ENCODE results near the gene GBP1. TPM values are rescaled to one million over a fixed set of nuclear protein-coding genes. Genes with fewer than 3 reads are reported as not detected.
A peak's percentile ranks its signal among the peaks of the same experiment; 100 is the strongest.
"Not testable (repeated sequence)": the region's sequence is repeated elsewhere in the genome, so short reads cannot be mapped to it uniquely, and the experiment has no call there.

Gene GBP1
- total RNA-seq, 2 donors from 2014 or later, result 154 to 241 TPM

GRCh38 chr1:89047734-89048133 lies 17.3 kb downstream of the GBP1 start:
- Mint-ChIP-seq H3K27me3 (no peaks in the 10 kb centered on the region), H3K9me3 (peaks cover 3% of the 10 kb centered on the region), H3K36me3 (peaks cover 19% of the 10 kb centered on the region), H3K4me1 (ENCODE audit: low read depth in 2 of 2) (peaks cover 3 to 4% of the 10 kb centered on the region in 2 donors), H3K4me3 (no peak overlapping the region), H3K27ac (peak overlapping the region; percentile 15 to 16)
- DNase-seq (ENCODE audit: low spot score), result no peak
- no peak for ATAC-seq

GRCh38 chr1:89046318-89047183 lies 18.5 kb downstream of the GBP1 start:
- H3K27ac Mint-ChIP-seq; H3K27me3 Mint-ChIP-seq; H3K4me3 Mint-ChIP-seq; DNase-seq (ENCODE audit: low spot score); H3K9me3 Mint-ChIP-seq: not testable (repeated sequence)
- peaks cover 6 to 11% of the 10 kb centered on the region in 2 donors for H3K4me1 Mint-ChIP-seq (ENCODE audit: low read depth in 2 of 2)
- peaks cover 18% of the 10 kb centered on the region for H3K36me3 Mint-ChIP-seq
- peak; percentile 91 to 92 for ATAC-seq

- peaks cover 19 to 25% of the 10 kb centered on the region in 2 donors for H3K4me1 Mint-ChIP-seq (ENCODE audit: low read depth in 2 of 2)
- no peak for ATAC-seq
- peaks cover 6% of the 10 kb centered on the region for H3K9me3 Mint-ChIP-seq
- H3K36me3 Mint-ChIP-seq, result peaks cover 23% of the 10 kb centered on the region
- H3K27me3 Mint-ChIP-seq, result no peaks in the 10 kb centered on the region
- H3K4me3 Mint-ChIP-seq, result no peak overlapping the region
- H3K27ac Mint-ChIP-seq, result no peak overlapping the region
- DNase-seq (ENCODE audit: low spot score), result no peak
These were observed 19.9 kb downstream of the GBP1 start for GRCh38 chr1:89044970-89045721.

- H3K27ac Mint-ChIP-seq, result no peak overlapping the region
- peaks cover 8% of the 10 kb centered on the region for H3K9me3 Mint-ChIP-seq
- H3K27me3 Mint-ChIP-seq, result no peaks in the 10 kb centered on the region
These were observed 21.1 kb downstream of the GBP1 start for GRCh38 chr1:89043940-89044339.

GRCh38 chr1:89042491-89042890 lies 22.5 kb downstream of the GBP1 start:
- Mint-ChIP-seq H3K27me3 (no peaks in the 10 kb centered on the region), H3K4me1 (ENCODE audit: low read depth in 2 of 2) (peaks cover 40 to 45% of the 10 kb centered on the region in 2 donors), H3K36me3 (peaks cover 26% of the 10 kb centered on the region), H3K4me3 (no peak overlapping the region), H3K9me3 (peaks cover 13% of the 10 kb centered on the region), H3K27ac (peak overlapping the region; percentile 24 to 78)
- no peak for DNase-seq (ENCODE audit: low spot score)
- ATAC-seq, result no peak

More at GRCh38 chr1:89043940-89044339, 21.1 kb downstream of the GBP1 start:
- Mint-ChIP-seq H3K4me3 (no peak overlapping the region), H3K4me1 (ENCODE audit: low read depth in 2 of 2) (peaks cover 29 to 37% of the 10 kb centered on the region in 2 donors), H3K36me3 (peaks cover 29% of the 10 kb centered on the region)
- DNase-seq (ENCODE audit: low spot score) (no peak), ATAC-seq (no peak)

- Mint-ChIP-seq H3K4me3 (peak overlapping the region; percentile 86), H3K4me1 (ENCODE audit: low read depth in 2 of 2) (peaks cover 44 to 45% of the 10 kb centered on the region in 2 donors), H3K27me3 (no peaks in the 10 kb centered on the region), H3K27ac (peak overlapping the region; percentile 89 to 99), H3K9me3 (peaks cover 13% of the 10 kb centered on the region), H3K36me3 (peaks cover 26% of the 10 kb centered on the region)
- ATAC-seq (no peak), DNase-seq (ENCODE audit: low spot score) (no peak)
These were observed 23.3 kb downstream of the GBP1 start for GRCh38 chr1:89041721-89042120.

GRCh38 chr1:89041119-89041641 lies 23.8 kb downstream of the GBP1 start:
- H3K4me3 Mint-ChIP-seq, result peak overlapping the region; percentile 86
- ATAC-seq, result peak; percentile 95
- H3K27ac Mint-ChIP-seq, result peak overlapping the region; percentile 89 to 99
- no peaks in the 10 kb centered on the region for H3K27me3 Mint-ChIP-seq
- DNase-seq (ENCODE audit: low spot score), result no peak
- H3K36me3 Mint-ChIP-seq, result peaks cover 26% of the 10 kb centered on the region
- peaks cover 44 to 45% of the 10 kb centered on the region in 2 donors for H3K4me1 Mint-ChIP-seq (ENCODE audit: low read depth in 2 of 2)
- H3K9me3 Mint-ChIP-seq, result peaks cover 13% of the 10 kb centered on the region

- DNase-seq (ENCODE audit: low spot score) (no peak), ATAC-seq (no peak)
- peak overlapping the region; percentile 86 for H3K4me3 Mint-ChIP-seq
- H3K27me3 Mint-ChIP-seq, result no peaks in the 10 kb centered on the region
- H3K27ac Mint-ChIP-seq, result peak overlapping the region; percentile 89 to 99
- peaks cover 13% of the 10 kb centered on the region for H3K9me3 Mint-ChIP-seq
- H3K36me3 Mint-ChIP-seq, result peaks cover 26% of the 10 kb centered on the region
- peaks cover 48 to 50% of the 10 kb centered on the region in 2 donors for H3K4me1 Mint-ChIP-seq (ENCODE audit: low read depth in 2 of 2)
These were observed 24.7 kb downstream of the GBP1 start for GRCh38 chr1:89040315-89040626.

- peaks cover 29% of the 10 kb centered on the region for H3K36me3 Mint-ChIP-seq
- H3K27ac Mint-ChIP-seq, result peak overlapping the region in 1 of 2 donors; percentile 99
- H3K4me1 Mint-ChIP-seq (ENCODE audit: low read depth in 2 of 2), result peaks cover 47 to 52% of the 10 kb centered on the region in 2 donors
- no peaks in the 10 kb centered on the region for H3K27me3 Mint-ChIP-seq
- ATAC-seq (no peak), DNase-seq (ENCODE audit: low spot score) (no peak)
- H3K4me3 Mint-ChIP-seq, result peak overlapping the region; percentile 14
- peaks cover 10% of the 10 kb centered on the region for H3K9me3 Mint-ChIP-seq
These were observed 27.8 kb downstream of the GBP1 start for GRCh38 chr1:89037186-89037585.

- ATAC-seq (peak in 1 of 2 donors; percentile 67), DNase-seq (ENCODE audit: low spot score) (no peak)
- no peak overlapping the region for H3K27ac Mint-ChIP-seq
- peaks cover 42 to 49% of the 10 kb centered on the region in 2 donors for H3K4me1 Mint-ChIP-seq (ENCODE audit: low read depth in 2 of 2)
- H3K4me3 Mint-ChIP-seq, result no peak overlapping the region
- H3K36me3 Mint-ChIP-seq, result peaks cover 41% of the 10 kb centered on the region
- peaks cover 11% of the 10 kb centered on the region for H3K9me3 Mint-ChIP-seq
- H3K27me3 Mint-ChIP-seq, result no peaks in the 10 kb centered on the region
These were observed 29.9 kb downstream of the GBP1 start for GRCh38 chr1:89035080-89035479.

- DNase-seq (ENCODE audit: low spot score); H3K27me3 Mint-ChIP-seq; H3K4me3 Mint-ChIP-seq; H3K9me3 Mint-ChIP-seq; H3K27ac Mint-ChIP-seq; ATAC-seq: not testable (repeated sequence)
- peaks cover 35% of the 10 kb centered on the region for H3K36me3 Mint-ChIP-seq
- H3K4me1 Mint-ChIP-seq (ENCODE audit: low read depth in 2 of 2), result peaks cover 38 to 49% of the 10 kb centered on the region in 2 donors
These were observed 31.0 kb downstream of the GBP1 start for GRCh38 chr1:89034004-89034403.

GRCh38 chr1:89029051-89029450 lies 36.0 kb downstream of the GBP1 start:
- ATAC-seq; H3K27me3 Mint-ChIP-seq; H3K9me3 Mint-ChIP-seq; DNase-seq (ENCODE audit: low spot score): not testable (repeated sequence)
- peaks cover 31% of the 10 kb centered on the region for H3K36me3 Mint-ChIP-seq
- H3K4me3 Mint-ChIP-seq, result peak overlapping the region; percentile 37
- H3K4me1 Mint-ChIP-seq (ENCODE audit: low read depth in 2 of 2), result peaks cover 31 to 39% of the 10 kb centered on the region in 2 donors
- peak overlapping the region; percentile 30 to 36 for H3K27ac Mint-ChIP-seq

GRCh38 chr1:89025928-89026327 lies 39.1 kb downstream of the GBP1 start:
- DNase-seq (ENCODE audit: low spot score) (no peak), ATAC-seq (no peak)
- H3K9me3 Mint-ChIP-seq, result peaks cover 4% of the 10 kb centered on the region
- H3K4me1 Mint-ChIP-seq (ENCODE audit: low read depth in 2 of 2), result peaks cover 32 to 41% of the 10 kb centered on the region in 2 donors
- no peaks in the 10 kb centered on the region for H3K27me3 Mint-ChIP-seq
- no peak overlapping the region for H3K4me3 Mint-ChIP-seq
- peaks cover 22% of the 10 kb centered on the region for H3K36me3 Mint-ChIP-seq
- peak overlapping the region in 1 of 2 donors; percentile 10 for H3K27ac Mint-ChIP-seq

Measured in natural killer cell treated with Interleukin-12 subunit alpha and Interleukin-12 subunit beta and Interleukin-15 and Interleukin-18, amount 100 ng/mL, for 72 hours (primary cell).